HG03064 (cell line): Measurements from ENCODE around the gene MBNL1.

Source experiments
- ATAC-seq: cut with Tn5 transposase; IDR thresholded peaks from one replicate; pipeline ENCODE4 v1.9.1; 2021; ENCODE audit warnings: low read depth; ENCODE audit not compliant: unreplicated experiment

The MBNL1 gene

DNA sequence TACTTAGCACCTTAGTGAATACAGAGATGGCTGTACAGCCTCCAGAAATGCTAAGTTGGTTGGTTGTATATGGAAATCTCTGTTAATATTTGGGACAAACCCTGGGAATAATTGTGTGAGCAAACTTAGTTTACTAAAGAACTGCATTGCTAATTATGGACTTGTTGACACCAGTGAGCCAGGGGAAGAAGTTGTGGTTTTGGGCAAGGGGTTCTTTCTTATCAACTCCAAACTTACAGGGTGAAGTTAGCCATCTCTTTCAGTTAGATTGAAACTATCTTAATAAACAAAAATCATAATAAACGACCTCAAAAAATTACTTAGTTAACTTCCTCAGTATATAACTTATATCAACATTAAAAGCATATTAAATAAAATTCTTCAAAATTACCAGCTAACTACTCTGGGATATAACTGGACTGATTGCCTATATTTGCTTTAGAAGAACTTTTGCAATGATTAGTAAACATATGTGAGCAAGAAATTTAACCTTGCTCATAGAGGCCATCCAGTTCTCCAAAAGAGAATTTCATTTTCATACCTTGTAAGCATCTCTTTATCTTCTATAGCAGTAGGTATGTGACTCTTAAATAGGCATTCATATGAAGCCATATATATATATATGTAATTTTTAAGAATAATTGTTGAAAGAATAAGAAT is 24.7 kb downstream of the MBNL1 start:
- ATAC-seq: no peak

DNA sequence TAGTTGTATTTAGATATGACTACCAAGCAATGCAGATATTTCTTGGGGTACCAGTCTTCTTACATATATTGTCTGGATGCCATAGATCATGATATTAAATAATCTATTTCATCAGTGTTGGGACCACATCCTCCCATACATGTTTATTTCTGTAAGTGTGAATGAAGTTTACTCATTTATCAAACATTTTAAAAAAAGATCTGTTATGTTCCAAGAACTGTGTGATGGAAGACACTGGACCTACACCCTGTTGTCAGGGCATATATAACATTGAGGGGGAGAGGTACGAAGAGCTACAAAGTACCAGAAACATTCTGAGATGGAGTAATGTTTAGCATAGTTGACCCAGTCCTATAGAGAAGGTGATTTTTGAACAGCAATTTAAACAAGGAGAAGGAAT is 26.6 kb downstream of the MBNL1 start:
- ATAC-seq: no peak

GRCh38 chr3:152295806-152296205 is 27.1 kb downstream of the MBNL1 start:
- no peak for ATAC-seq

GRCh38 chr3:152296382-152296781 is 27.7 kb downstream of the MBNL1 start:
- no peak for ATAC-seq

DNA sequence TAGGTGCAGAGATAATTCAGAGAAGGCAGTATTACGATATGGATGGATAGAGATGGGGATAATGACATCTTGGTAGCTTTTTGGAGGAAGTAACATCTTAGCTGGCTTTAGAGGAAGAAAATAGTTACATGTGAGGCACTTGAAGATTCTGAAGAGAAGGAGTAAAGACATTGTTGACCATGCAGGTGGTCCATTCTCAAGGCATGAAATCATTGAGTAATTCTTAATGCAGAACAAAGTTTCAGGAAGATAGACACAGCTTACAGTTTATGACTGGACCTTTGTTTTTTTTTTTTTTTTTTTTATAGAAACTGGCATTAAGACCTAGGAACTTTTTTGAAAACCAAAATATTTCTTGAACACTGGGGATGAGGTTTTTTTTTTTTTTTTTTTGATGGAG is 28.2 kb downstream of the MBNL1 start:
- no peak for ATAC-seq

- ATAC-seq: peak; percentile 32
These were observed 29.9 kb downstream of the MBNL1 start for GRCh38 chr3:152298393-152299248.

DNA sequence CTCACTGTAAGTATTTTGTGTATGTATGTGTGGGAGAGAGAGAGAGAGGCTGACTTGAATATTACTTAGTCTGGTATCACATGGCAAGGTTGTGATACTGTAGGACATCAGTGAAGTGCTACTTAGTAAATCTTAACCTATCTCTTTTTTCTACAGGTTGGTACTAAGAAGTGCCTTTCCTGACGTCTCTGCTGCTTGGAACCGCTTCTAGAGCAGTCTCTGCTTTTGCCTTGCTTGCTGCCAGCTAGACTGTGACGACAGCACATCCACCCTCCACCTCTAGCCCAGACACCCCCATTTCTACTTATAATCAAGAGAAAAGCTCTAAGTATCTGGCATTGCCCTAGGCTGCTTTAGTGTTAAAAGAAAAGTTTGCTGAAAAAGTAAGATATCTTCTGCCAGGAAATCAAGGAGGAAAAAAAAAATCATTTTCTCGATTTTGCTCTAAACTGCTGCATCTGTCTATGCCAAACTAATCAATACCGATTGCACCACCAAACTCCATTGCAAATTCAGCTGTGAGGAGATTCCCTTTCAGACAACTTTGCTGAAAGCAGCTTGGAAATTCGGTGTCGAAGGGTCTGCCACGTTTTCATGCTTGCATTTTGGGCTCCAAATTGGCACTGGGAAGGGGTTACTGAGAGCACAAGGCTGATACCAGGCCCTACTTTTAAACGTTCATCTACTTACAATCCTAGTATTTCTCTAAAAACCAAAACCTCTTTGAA is 30.7 kb downstream of the MBNL1 start:
- ATAC-seq: peak; percentile 1

DNA sequence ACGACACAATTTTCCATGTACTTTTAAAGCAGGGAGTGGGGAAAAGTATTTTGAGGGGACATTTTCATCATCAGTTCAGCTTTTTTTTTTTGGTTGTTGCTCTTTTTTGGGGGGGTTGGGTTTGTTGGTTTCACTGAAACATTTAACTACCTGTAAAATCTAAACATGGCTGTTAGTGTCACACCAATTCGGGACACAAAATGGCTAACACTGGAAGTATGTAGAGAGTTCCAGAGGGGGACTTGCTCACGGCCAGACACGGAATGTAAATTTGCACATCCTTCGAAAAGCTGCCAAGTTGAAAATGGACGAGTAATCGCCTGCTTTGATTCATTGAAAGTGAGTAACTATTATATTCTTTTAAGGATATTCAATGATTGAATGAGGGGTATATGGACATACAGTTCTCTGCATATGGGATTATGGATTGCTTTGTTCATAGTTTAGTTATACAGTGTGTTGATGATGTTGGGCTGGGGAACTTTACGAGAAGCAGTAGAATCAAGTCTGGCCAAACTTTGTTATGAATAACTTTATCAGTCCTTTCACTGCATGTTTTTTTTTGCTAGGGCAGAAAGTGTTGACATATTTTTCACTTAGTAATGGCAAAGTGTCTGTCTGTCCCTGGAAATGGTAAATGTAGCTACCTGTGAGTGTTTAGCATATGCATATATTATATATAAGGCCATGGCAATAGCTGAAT is 31.5 kb downstream of the MBNL1 start:
- no peak for ATAC-seq

DNA sequence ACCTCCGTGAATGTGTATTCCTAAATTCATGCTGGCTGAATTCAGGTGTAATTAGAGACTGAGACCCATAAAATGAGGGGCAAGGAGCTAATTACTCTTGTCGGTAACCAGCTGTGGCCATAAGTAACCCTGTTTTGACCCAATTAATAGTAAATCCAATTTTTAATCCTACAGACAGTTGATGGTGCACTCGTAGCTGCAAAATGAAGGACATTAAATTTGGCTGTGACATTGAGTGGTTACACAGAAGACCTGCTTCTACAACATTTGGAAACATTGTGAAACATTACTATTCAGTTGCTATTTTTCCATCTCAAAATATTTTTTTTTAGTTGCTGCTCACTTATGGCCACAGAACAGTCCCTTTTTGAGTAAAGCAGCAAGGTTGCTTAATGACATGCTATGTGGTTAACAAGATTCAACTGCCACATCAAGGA is 33.0 kb downstream of the MBNL1 start:
- no peak for ATAC-seq

DNA sequence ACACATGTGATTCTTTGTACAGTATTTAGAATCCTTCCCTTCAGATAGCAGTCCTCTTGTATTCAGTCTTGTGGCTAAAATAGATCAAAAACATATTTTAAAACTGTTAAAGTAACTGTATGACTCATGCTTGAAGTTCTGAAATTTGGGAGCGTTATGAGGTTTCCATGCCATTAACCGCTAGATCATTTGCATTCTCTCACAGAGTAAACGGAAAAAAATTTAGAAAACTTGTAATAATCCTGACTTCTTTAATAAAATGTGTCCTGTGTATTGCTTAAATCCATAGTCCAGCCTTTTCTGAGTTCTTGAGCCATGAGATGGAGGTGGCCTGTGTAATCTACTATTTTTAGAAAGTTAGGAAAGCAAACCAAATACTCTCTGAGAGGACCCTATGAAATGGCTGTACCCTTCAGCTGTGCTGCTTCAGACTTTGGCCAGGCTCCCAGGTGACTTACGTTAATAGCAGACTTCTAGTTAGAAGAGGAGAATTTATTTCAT is 33.8 kb downstream of the MBNL1 start:
- peak; percentile 72 for ATAC-seq

GRCh38 chr3:152304160-152304559 is 35.4 kb downstream of the MBNL1 start:
- no peak for ATAC-seq

GRCh38 chr3:152305075-152305474 is 36.3 kb downstream of the MBNL1 start:
- ATAC-seq: no peak

DNA sequence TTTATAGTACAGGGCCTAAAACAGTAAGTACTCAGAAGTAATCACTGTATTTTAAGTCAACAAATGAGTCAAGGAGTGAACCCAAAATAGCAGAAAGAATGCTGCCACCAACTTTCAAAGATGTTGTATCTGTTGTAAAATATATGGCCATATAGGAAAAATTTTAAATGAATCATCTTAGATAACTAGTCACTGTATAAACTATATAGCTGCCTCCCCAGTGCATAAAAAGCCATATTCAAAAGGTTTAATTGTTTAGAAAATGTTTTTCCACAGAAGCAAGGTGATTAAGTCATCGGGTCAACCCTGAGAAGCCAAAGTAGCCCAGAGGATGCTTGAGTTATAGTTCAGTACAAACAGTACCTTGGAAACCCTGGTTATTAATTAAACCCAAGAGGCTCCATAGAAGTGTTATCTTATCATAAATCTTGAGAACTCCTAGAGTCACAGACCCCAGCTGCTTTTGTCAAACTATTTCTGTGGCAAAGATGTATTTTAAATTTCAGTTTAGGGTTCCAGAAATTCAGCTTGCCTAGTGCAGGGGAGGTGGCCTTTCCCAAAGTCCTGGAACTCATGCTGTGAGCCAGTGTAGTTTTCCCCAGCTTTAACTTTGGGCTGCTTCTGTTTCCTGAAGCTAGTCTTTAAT is 39.2 kb downstream of the MBNL1 start:
- no peak for ATAC-seq

GRCh38 chr3:152308475-152308844 is 39.7 kb downstream of the MBNL1 start:
- no peak for ATAC-seq

DNA sequence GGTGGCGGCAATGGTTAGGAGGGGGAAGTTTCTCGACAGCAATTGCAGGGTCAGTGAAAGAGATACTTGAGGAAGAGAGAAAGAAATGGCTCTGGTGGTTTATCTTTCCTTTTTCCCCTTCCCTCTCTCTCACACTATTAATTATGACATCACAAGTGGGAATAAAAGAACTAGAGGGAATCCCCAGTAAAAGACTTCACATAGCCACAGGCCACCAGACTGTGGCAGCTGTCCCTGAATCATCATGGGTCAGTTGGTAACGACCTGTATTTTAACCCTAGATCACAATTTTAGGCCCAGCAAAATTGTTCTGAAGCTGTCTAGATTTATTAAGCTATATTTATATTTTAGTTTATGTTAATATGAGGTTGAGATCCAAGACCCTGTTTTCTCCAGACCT is 40.3 kb downstream of the MBNL1 start:
- ATAC-seq: no peak

DNA sequence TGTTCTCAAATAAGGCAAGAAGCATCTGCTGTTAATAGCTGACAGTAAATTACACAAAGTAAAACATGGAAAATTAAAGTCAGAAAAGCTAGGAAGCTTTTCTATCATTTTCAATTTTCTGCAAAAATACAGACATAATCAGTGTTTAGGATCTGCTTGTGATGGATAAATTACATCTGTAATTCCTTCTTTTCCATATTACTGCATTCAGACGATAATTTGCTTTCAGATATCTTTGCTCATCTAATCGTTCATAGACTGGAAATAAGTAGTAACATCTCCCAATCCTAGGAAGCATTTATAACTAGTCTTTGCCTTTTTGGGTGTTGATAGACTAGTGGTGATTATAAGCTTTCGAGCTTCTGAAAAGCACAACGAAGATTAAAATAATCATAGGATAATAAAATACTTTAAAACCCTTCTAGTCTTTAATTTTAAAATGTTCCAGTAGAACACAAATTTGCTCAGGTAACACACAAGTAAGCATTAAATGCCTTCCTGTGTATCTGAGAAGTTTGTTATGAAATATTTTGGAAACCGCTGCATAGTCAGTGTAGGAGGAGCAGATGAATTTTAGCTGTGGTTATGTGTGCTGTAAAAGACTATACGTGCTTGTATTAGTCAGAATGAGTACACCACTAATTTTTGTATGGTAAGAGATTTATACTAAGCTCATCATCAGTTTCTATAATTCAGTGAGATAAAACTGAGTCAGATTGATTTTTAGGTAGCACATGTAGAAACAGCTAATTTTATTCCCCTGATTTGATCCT is 41.0 kb downstream of the MBNL1 start:
- no peak for ATAC-seq

DNA sequence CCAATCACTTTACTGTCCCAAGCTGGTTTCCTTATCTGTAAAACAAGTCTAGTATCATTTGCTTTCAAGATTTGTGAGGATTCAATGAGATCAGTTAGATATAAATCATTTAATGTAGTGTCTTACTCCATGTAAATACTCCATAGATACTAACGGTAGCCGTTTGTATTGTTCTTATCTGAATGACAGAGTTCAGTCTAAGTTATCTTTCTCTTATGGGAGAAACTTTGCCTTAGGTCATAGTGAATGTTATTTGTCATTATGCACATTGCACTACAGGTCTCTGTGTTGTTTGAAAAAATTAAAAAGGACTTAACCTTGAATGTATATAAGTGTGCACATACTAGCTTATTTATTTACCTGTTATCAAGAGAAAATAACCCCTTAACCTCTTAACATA is 44.7 kb downstream of the MBNL1 start:
- ATAC-seq: no peak

GRCh38 chr3:152313914-152314313 is 45.2 kb downstream of the MBNL1 start:
- ATAC-seq: no peak

- ATAC-seq: no peak
These were observed 46.1 kb downstream of the MBNL1 start for GRCh38 chr3:152314677-152315353.
